ENCODE measurements around the gene TFCP2. TPM values are rescaled to one million over a fixed set of nuclear protein-coding genes. Genes with fewer than 3 reads are reported as not detected.

Gene TFCP2
- total and polyA plus RNA-seq, 2 of the 13 experiments (the other 11 are each of a cell fraction or from before 2014, with no cell fraction given) = 7.6 to 10.0 TPM

DNA sequence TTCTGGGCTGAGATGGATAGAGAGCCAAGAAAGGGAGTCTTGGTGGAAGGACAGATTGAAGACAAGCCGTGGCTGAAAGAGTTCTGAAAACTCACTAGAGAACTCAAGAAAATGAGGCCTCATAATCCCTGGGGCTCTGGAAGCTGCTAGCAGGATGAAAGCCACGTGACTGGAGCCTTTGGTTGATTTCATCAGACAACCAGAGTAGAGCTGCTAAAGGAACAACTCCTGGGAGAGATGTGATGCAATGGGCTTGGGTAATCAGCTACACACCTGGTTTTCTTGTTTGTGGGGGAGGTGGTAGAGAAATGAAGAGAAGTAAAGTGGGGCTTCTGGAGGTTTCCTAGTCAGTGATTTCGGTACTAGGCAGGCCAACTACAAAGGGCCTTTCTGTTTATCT, 102.9 kb downstream of the TFCP2 start:
- DNase-seq (ENCODE audit: low spot score) (peak; percentile 50), ATAC-seq (peak; percentile 22; the same call in 1 of the 3 replicates), FAIRE-seq (peak; percentile 46)
- no peak overlapping the region for H3K4me2 ChIP-seq (ENCODE audit: low read depth, low read length)
- no peak overlapping the region for H3K27ac ChIP-seq (ENCODE audit: extremely low read length, insufficient read depth, low read length)
- intact Hi-C loops (cut with micrococcal nuclease; ENCODE audit: unreplicated experiment) = no loop called here
- 68% methylated on average over 3 of the region's 3 CpGs for WGBS (ENCODE audit: low lambda C conversion rate)
- no peaks in the 10 kb centered on the region for H3K27me3 ChIP-seq (ENCODE audit: control insufficient read depth in 1 of 2, insufficient read depth in 2 of 2, low read length in 2 of 2)
- H3K4me1 ChIP-seq (ENCODE audit: insufficient read depth, low read length) = peaks cover 31% of the 10 kb centered on the region
- H3K79me2 ChIP-seq (ENCODE audit: insufficient read depth, low read length) = no peaks in the 10 kb centered on the region
- no peak overlapping the region for H2AFZ ChIP-seq (ENCODE audit: low read length)
- POLR2A ChIA-PET = interaction anchor here (1.4 to 2.8 kb wide), 3 partner anchors 11 to 44 kb away, joined by 3 to 16 read pairs (median 4); partner anchors contain the start of genes CSRNP2 and SLC11A2
- H3K9me3 ChIP-seq (ENCODE audit: low read length) = no peaks in the 10 kb centered on the region
- H3K36me3 ChIP-seq (replicated peaks in 1 of 2; ENCODE audit: control insufficient read depth in 1 of 2, insufficient read depth in 2 of 2, low read length in 2 of 2) = peaks cover 7 to 31% of the 10 kb centered on the region in 2 experiments
- H3K4me3 ChIP-seq (replicated peaks in 1 of 3; ENCODE audit: insufficient read depth in 1 of 3, low read depth in 2 of 3, low read length in 3 of 3) = no peak overlapping the region
- CTCF ChIA-PET (ENCODE audit: low intra/inter-chr PET ratio, low total read pairs) = no interaction called here
- in situ Hi-C loops (cut with HindIII; ENCODE audit: extremely low pct_ligation_motif_present, low pct_unique_long_range_greater_than_20kb) = no loop called here
- H3K9ac ChIP-seq (ENCODE audit: insufficient read depth, low read depth, low read length) = no peak overlapping the region
- H4K20me1 ChIP-seq (ENCODE audit: insufficient read depth, low read length) = no peaks in the 10 kb centered on the region
- BruUV-seq (replicated peaks) = no TSS peak
- TF ChIP-seq GATAD2A (CRISPR knock-in tag; IDR thresholded peaks at IDR 0.05) (peak; percentile 70), ARNT (IDR thresholded peaks at IDR 0.05) (no peak), CEBPB (IDR thresholded peaks at IDR 0.05; ENCODE audit: borderline replicate concordance, low read depth, low read length) (peak; percentile 93), SOX13 (IDR thresholded peaks at IDR 0.05) (no peak), SOX13 (CRISPR knock-in tag; conservative IDR thresholded peaks at IDR 0.05 in 1 of 2, IDR thresholded peaks at IDR 0.05 in 1 of 2) (0 out of 4 replicates have a peak, but pooled peaks of 1 of the 2 experiments have one; percentile 7), ZNF331 (CRISPR knock-in tag; IDR thresholded peaks at IDR 0.05) (peak; percentile 35; the same call in 1 of the 2 replicates), SOX6 (IDR thresholded peaks at IDR 0.05) (no peak), SOX6 (CRISPR knock-in tag; IDR thresholded peaks at IDR 0.05) (0 out of 2 replicates have a peak, but pooled peaks have one; percentile 14), ZNF747 (CRISPR knock-in tag; IDR thresholded peaks at IDR 0.05; ENCODE audit: borderline replicate concordance) (no peak), RFXAP (CRISPR knock-in tag; IDR thresholded peaks at IDR 0.05; ENCODE audit: borderline replicate concordance) (no peak), KLF16 (CRISPR knock-in tag; IDR thresholded peaks at IDR 0.05) (0 out of 4 replicates have a peak, but pooled peaks of 1 of the 2 experiments have one; percentile 37), TP53 (CRISPR knock-in tag; conservative IDR thresholded peaks at IDR 0.05) (no peak)
- TF ChIP-seq, protein P1, sequence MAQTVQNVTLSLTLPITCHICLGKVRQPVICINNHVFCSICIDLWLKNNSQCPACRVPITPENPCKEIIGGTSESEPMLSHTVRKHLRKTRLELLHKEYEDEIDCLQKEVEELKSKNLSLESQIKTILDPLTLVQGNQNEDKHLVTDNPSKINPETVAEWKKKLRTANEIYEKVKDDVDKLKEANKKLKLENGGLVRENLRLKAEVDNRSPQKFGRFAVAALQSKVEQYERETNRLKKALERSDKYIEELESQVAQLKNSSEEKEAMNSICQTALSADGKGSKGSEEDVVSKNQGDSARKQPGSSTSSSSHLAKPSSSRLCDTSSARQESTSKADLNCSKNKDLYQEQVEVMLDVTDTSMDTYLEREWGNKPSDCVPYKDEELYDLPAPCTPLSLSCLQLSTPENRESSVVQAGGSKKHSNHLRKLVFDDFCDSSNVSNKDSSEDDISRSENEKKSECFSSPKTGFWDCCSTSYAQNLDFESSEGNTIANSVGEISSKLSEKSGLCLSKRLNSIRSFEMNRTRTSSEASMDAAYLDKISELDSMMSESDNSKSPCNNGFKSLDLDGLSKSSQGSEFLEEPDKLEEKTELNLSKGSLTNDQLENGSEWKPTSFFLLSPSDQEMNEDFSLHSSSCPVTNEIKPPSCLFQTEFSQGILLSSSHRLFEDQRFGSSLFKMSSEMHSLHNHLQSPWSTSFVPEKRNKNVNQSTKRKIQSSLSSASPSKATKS (CRISPR knock-in tag; IDR thresholded peaks at IDR 0.05) = no peak
- TF ChIP-seq, protein P2, sequence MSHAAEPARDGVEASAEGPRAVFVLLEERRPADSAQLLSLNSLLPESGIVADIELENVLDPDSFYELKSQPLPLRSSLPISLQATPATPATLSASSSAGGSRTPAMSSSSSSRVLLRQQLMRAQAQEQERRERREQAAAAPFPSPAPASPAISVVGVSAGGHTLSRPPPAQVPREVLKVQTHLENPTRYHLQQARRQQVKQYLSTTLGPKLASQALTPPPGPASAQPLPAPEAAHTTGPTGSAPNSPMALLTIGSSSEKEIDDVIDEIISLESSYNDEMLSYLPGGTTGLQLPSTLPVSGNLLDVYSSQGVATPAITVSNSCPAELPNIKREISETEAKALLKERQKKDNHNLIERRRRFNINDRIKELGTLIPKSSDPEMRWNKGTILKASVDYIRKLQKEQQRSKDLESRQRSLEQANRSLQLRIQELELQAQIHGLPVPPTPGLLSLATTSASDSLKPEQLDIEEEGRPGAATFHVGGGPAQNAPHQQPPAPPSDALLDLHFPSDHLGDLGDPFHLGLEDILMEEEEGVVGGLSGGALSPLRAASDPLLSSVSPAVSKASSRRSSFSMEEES (CRISPR knock-in tag; IDR thresholded peaks at IDR 0.05) = no peak
- TF ChIP-seq, protein P3, sequence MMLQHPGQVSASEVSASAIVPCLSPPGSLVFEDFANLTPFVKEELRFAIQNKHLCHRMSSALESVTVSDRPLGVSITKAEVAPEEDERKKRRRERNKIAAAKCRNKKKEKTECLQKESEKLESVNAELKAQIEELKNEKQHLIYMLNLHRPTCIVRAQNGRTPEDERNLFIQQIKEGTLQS (CRISPR knock-in tag; IDR thresholded peaks at IDR 0.05) = peak; percentile 24; the same call in 1 of the 2 replicates
- TF ChIP-seq, protein P4, sequence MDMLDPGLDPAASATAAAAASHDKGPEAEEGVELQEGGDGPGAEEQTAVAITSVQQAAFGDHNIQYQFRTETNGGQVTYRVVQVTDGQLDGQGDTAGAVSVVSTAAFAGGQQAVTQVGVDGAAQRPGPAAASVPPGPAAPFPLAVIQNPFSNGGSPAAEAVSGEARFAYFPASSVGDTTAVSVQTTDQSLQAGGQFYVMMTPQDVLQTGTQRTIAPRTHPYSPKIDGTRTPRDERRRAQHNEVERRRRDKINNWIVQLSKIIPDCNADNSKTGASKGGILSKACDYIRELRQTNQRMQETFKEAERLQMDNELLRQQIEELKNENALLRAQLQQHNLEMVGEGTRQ (IDR thresholded peaks at IDR 0.05; ENCODE audit: low read depth, low read length) = peak; percentile 51; the same call in 1 of the 2 replicates
- TF ChIP-seq, protein P4 (CRISPR knock-in tag; IDR thresholded peaks at IDR 0.05; ENCODE audit: borderline replicate concordance) = peak; percentile 59; the same call in 1 of the 2 replicates
- TF ChIP-seq, protein P5, sequence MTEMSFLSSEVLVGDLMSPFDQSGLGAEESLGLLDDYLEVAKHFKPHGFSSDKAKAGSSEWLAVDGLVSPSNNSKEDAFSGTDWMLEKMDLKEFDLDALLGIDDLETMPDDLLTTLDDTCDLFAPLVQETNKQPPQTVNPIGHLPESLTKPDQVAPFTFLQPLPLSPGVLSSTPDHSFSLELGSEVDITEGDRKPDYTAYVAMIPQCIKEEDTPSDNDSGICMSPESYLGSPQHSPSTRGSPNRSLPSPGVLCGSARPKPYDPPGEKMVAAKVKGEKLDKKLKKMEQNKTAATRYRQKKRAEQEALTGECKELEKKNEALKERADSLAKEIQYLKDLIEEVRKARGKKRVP (CRISPR knock-in tag; IDR thresholded peaks at IDR 0.05) = peak in 1 of 2 experiments; percentile 96; a peak in 2 of 4 replicates

Data from HepG2 (cell line).